A673 (cell line): ENCODE data around the gene PPP1R14D.

ENCODE experiments used
- EZH2 ChIP-seq: fragments of 200-600 bp; sonication (generic); IDR thresholded peaks from 2 replicates; pipeline ENCODE4 v1.6.1; 2017; ENCODE audit warnings: borderline replicate concordance, low read depth, mild to moderate bottlenecking, mixed read lengths, antibody characterized with exemption, low read length; ENCODE audit not compliant: poor library complexity, severe bottlenecking
- TF ChIP-seq, protein P1 (sequence below): fragments of 300-800, 200-600 bp; sonication (generic); conservative IDR thresholded peaks from 2 replicates; pipeline ENCODE4 v1.5.1; 2017; ENCODE audit warnings: low read depth, mild to moderate bottlenecking, antibody characterized with exemption, low read length, moderate library complexity, mixed read lengths

DNA sequence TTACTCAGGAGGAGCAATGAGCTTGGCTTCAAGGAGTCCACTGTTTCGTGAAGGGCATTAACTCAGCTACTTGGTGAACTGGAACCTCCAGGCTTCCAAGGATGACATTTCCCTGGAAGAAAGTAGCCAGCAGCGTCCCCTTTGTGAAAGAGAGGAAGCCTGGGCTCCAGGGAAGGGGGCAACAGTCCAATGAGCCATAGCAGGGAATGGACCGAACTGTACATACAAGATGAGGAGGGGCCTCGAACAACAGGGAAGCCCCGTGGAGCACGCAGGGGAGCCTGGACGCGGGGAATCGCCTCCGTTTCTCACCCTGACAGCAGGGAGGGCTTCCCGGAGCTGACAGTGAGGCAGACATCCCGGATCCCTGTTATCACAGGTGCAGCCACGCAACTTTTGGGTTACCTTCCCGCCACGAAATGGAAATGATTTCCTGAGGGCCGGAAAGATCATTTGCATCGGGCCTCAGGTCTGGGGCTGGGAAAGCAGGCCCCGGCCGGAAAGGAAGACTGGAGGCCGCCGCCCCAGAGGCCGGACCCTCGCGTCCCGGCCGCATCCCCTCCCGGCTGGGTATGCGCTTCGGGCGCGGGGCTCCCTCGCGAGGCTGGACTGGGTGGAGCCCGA, 14.9 kb upstream of the PPP1R14D start:
- TF ChIP-seq, protein P1, sequence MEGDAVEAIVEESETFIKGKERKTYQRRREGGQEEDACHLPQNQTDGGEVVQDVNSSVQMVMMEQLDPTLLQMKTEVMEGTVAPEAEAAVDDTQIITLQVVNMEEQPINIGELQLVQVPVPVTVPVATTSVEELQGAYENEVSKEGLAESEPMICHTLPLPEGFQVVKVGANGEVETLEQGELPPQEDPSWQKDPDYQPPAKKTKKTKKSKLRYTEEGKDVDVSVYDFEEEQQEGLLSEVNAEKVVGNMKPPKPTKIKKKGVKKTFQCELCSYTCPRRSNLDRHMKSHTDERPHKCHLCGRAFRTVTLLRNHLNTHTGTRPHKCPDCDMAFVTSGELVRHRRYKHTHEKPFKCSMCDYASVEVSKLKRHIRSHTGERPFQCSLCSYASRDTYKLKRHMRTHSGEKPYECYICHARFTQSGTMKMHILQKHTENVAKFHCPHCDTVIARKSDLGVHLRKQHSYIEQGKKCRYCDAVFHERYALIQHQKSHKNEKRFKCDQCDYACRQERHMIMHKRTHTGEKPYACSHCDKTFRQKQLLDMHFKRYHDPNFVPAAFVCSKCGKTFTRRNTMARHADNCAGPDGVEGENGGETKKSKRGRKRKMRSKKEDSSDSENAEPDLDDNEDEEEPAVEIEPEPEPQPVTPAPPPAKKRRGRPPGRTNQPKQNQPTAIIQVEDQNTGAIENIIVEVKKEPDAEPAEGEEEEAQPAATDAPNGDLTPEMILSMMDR, result no peak
- no peak for TF ChIP-seq EZH2
